HG03196 (cell line): Measurements from ENCODE around the gene KIF6.
"Not testable (repeated sequence)": the region's sequence is repeated elsewhere in the genome, so short reads cannot be mapped to it uniquely, and the experiment has no call there.

Experiments used
- ATAC-seq: cut with Tn5 transposase; IDR thresholded peaks from one replicate; pipeline ENCODE4 v1.9.1; 2021; ENCODE audit not compliant: unreplicated experiment

KIF6 gene

GRCh38 chr6:39724787-39725631 lies at the start of gene KIF6:
Gene KIF6 (minus strand): TSS chr6:39725408. CDS start chr6:39725310, 98 bp downstream.
- peak; percentile 97 for ATAC-seq

- ATAC-seq = no peak
These were observed 48.6 kb upstream of the KIF6 start for GRCh38 chr6:39773782-39774181.

- ATAC-seq = no peak
These were observed 47.5 kb upstream of the KIF6 start for GRCh38 chr6:39772559-39773273.

GRCh38 chr6:39770446-39770845 lies 45.2 kb upstream of the KIF6 start:
- no peak for ATAC-seq

DNA sequence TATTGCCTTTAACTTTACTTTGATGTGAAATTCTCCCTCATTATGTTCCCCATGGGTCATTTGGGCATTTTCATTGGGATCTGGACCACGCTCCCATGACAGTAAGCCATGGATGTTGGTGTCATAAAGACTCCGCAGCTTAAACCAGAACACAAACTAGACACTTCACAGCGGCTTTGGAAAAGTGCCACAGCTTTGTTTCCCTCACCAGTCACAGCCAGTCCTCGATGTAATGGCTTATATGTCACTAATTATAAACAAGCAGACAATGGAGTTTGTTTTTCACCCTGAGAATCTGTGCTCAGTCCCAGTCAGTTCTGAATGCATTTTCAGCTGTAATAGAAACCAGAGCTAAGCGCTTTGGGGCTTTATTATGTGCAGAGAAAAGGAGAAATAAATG lies 43.8 kb upstream of the KIF6 start:
- no peak for ATAC-seq

GRCh38 chr6:39765508-39766065 lies 40.4 kb upstream of the KIF6 start:
- no peak for ATAC-seq

DNA sequence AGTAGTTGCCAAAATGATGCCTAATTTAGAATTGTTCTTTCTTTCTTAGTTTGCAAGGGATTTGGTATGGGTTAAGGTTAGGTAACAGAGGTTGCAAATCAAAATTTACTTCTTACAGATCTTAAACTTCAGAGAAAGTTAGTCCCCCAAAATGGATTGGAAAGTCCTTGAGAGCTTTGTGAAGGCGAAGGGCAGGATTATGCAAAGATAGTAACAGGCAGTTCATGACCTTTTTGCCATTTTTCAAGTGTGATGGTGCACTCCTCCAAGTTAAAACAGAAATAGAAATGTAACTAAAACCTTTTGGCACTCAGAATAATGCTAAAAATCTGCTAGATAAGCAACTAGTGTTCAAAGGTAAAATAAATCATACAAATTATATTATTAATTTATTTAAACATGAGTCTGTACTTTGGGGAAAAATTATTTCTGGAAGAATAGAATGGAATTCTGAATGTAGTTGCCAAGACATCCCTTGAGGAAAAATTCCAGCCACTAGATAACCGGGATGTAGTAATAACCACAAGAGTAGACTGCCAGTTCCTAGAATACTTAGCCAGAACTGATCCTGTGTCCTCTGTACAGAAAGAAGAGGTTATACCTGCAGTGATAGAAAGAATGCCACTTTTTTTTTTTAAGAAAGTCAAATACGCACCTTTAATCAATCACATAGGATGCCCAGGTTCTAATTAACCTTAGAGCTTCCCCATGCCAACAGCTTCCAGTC lies 35.2 kb upstream of the KIF6 start:
- ATAC-seq = no peak

GRCh38 chr6:39758905-39759605 lies 33.8 kb upstream of the KIF6 start:
- ATAC-seq = no peak

DNA sequence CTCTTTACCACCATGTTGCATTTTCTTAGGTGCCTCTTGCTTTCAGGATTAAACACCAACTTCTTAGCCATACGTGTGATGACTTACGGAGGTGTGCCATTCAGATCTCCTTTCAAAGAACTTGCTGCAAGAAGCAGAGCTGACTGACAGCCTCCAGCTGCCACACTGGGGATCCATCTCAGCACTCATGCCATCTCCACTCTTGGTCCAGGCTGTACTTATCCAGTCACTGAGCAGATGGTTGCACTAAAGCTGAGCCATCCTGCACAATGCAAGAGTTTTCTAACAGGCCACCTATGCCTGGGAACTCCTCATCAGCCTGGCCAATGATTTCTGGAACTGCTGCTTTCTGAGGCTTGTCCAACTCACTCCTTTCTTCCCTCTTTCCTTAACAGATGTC lies 31.4 kb upstream of the KIF6 start:
- ATAC-seq = no peak

GRCh38 chr6:39755231-39755630 lies 30.0 kb upstream of the KIF6 start:
- ATAC-seq = no peak

GRCh38 chr6:39754514-39755115 lies 29.4 kb upstream of the KIF6 start:
- ATAC-seq = no peak

DNA sequence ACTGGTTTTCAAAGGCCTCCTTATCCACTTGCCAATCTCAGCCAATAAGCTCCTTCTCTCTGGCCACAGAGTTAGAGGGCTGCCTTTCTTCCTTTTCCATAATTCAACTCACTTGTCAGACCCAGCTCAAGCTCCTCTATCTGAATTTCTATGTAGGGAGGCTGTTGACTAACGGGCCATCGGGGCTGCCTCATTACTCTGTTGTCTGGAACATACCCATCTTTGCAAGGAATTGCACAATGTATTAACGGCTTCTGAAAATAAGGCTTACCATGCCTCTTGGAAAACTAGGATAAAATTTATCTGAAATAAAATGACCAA lies 28.5 kb upstream of the KIF6 start:
- no peak for ATAC-seq

GRCh38 chr6:39752835-39753724 lies 27.9 kb upstream of the KIF6 start:
- no peak for ATAC-seq

DNA sequence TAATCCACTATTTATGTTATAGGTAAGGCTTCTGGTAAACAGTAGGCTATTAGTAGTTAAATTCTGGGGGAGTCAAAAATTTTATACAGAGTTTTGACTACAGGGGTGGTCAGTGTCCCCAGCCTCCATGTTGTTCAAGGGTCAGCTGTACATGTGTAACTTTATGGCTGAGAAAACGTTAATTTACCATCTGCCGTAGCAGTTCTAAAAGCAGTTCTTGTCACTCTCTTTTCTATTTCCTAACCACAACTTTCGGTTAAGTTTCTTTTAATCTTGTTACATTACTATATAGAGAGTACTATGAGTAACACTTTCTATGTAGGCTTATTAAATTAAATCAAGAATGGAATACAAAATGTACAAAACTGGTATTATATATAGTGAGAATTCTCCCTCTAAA lies 21.6 kb upstream of the KIF6 start:
- ATAC-seq = no peak

DNA sequence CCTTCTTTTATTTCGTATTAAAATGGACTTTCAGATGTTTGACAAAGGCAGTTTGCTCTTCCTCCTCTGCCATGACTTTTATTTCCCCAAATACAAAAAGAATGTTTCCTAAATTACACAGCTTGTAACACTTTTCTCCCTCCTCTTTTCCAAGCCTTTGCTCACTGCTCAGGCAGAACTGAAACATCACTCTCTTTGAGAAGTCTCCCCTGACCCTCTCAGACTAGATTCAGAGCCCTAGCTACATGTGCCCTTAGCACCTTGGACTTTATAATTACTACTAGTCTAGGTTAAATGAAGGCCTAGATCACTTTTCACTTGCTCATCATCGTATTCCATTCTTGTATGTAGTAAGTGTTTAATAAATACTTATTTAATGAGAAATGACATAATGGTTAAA lies 8.5 kb upstream of the KIF6 start:
- ATAC-seq = no peak

DNA sequence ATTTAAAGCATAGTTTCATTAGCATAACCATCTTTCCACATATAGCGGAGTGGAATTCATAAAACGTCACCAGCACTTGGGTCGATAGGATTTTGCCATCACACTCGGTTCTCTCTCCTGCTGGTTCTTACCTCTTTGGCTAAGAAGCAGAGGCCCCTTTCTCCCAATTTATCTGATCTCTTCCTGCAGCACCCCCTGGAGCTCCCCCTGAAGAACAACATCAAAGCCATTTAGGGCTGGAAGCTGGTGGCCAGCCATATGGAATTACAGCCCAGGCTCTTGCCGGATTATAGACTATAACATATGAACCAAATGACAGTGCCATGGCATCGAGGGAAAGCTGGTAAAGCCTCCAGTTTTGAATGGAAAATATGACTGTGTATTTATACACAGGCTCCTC lies 6.4 kb upstream of the KIF6 start:
- ATAC-seq = no peak

DNA sequence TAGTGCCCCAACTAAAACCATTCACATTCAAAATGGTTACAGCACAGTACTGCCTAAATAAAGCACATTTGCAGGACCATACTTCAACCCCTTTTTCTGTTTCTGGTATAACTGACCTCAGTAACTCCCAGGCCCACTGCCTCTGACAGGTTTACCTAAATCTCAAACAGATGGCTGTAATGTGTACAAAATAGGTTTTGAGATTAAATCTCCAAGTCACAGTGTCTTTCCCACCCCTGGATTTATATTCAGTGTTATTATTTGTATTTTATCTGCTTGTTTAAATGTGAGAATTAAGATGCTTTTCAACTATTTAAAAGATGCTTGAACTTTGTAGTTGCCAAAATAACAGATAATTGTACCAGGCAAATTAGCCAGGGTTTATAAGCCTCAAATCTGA lies 4.7 kb upstream of the KIF6 start:
- no peak for ATAC-seq

DNA sequence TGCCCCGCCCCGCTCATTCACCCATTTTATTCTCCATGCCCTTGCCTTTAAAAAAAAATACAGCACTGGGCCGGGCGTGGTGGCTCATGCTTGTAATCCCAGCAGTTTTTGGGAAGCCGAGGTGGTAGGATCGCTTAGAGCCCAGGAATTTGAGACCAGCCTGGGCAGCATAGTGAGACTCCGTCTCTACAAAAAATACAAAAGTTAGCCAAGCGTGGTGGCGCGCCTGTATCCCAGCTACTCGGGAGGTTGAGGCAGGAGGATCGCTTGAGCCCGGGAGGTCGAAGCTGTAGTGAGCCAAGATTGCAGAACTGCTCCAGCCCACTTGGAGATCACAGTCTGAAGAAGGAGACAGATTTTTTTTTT lies 407 bp upstream of the KIF6 start:
- ATAC-seq = no peak

DNA sequence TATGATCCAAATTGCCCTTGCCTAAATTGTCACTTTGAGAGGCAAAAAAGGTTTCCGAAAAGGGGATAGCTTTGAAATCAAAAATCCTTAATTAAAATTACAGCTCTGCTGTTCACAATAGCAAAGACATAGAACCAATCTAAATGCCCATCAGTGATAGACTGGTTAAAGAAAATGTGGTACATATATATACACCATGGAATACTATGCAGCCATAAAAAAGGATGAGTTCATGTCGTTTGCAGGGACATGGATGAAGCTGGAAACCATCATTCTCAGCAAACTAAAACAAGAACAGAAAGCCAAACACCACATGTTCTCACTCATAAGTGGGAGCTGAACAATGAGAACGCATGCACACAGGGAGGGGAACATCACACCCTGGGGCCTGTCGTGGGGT lies 1.9 kb downstream of the KIF6 start:
- not testable (repeated sequence) for ATAC-seq

DNA sequence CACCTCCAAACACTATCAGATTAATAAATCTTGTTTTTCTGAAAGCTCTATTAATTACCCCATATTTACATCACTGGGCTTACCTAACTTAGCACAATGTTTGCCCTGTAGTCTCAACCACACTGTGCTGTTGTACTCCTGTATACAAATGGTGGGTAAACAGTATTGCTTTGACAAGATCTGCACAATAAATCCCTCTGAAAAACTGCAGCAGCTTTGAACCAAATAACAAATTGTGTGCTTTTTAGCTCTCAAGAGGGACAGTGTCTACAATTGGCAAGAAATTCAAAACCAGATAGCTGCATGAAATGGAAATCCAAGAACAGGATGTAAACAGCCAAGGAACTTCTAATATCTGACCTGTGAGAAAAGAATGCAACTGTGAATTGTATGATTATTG lies 10.4 kb downstream of the KIF6 start:
- ATAC-seq = no peak
